B cell (primary cell): ENCODE data around the gene SUPT7L. TPM values are rescaled to one million over a fixed set of nuclear protein-coding genes. Genes with fewer than 3 reads are reported as not detected.

ENCODE experiments used
- ATAC-seq: fragments of 200-7000 bp; cut with Tn5 transposase; one replicate; pipeline ENCODE4 v1.10.0; 2021; ENCODE audit warnings: low read depth, mild to moderate bottlenecking, moderate number of reproducible peaks, moderate library complexity
- CTCF ChIA-PET: fragments of 350-600 bp; sonication (Branson Sonifier 250); formaldehyde crosslinking; loops from one replicate; lab custom pipeline; 2021; ENCODE audit warnings: antibody characterized with exemption, inconsistent platforms; lab: Charles Lee
- POLR2A ChIA-PET: fragments of 350-600 bp; sonication (Branson Sonifier 250); formaldehyde crosslinking; loops from one replicate; lab custom pipeline; 2021; ENCODE audit warnings: antibody characterized with exemption; lab: Charles Lee
- DNase-seq: peaks from one replicate; pipeline ENCODE4 v3.0.0; 2013
- H2AFZ ChIP-seq: 2 replicates; pipeline ENCODE4 v1.6.1; 2012; ENCODE audit warnings: mild to moderate bottlenecking, low read depth, low read length; ENCODE audit not compliant: insufficient read depth, poor library complexity, severe bottlenecking
- H3K27ac ChIP-seq, 2 donors: 1 replicate in 1 of 2; 2 replicates in 1 of 2; pipeline ENCODE4 v1.5.1; 2012 to 2013; ENCODE audit warnings: low read length in 2 of 2, mild to moderate bottlenecking in 2 of 2, moderate library complexity in 1 of 2
- H3K27me3 ChIP-seq, 4 experiments: fragments of 200-600 bp in 1 of 4; sonication (generic) in 1 of 4; replicated peaks in 1 of 4; 1 replicate in 2 of 4; 2 replicates in 2 of 4; pipeline versions ENCODE4 v1.6.1 to v1.7.0; 2013 to 2016; ENCODE audit warnings: low read length in 3 of 4, mild to moderate bottlenecking in 2 of 4, mixed read lengths in 1 of 4, moderate library complexity in 1 of 4; ENCODE audit not compliant: insufficient read depth in 4 of 4, control insufficient read depth in 3 of 4; ENCODE audit errors: control extremely low read depth in 1 of 4
- H3K36me3 ChIP-seq, 2 experiments: replicated peaks in 1 of 2; 1 replicate in 1 of 2; 2 replicates in 1 of 2; pipeline versions ENCODE4 v1.6.1 to v1.7.1; 2013; ENCODE audit warnings: low read length in 1 of 2; ENCODE audit not compliant: insufficient read depth in 2 of 2, control insufficient read depth in 1 of 2; ENCODE audit errors: control extremely low read depth in 1 of 2, extremely low read depth in 1 of 2
- H3K4me1 ChIP-seq, 2 donors: fragments of 200-600 bp in 1 of 2; sonication (generic) in 1 of 2; 1 replicate in 1 of 2; 2 replicates in 1 of 2; pipeline versions ENCODE4 v1.5.1 to v1.6.1; 2013 to 2017; ENCODE audit warnings: low read length in 2 of 2; ENCODE audit not compliant: control insufficient read depth in 2 of 2, insufficient read depth in 2 of 2
- H3K4me2 ChIP-seq: replicated peaks from 2 replicates; pipeline ENCODE3; 2012; ENCODE audit warnings: mild to moderate bottlenecking, low read depth, low read length; ENCODE audit not compliant: poor library complexity, severe bottlenecking
- H3K4me3 ChIP-seq, 5 experiments: fragments of 200-600 bp in 1 of 5; sonication (generic) in 1 of 5; 1 replicate in 3 of 5; 2 replicates in 2 of 5; pipeline versions ENCODE4 v1.5.1 to v1.7.0; 2011 to 2016; ENCODE audit warnings: low read length in 4 of 5, mild to moderate bottlenecking in 4 of 5, low read depth in 2 of 5, control low read depth in 1 of 5, moderate library complexity in 1 of 5; ENCODE audit not compliant: insufficient read depth in 1 of 5; ENCODE audit errors: control extremely low read depth in 1 of 5, extremely low read depth in 1 of 5
- H3K79me2 ChIP-seq: fragments of 200-600 bp; sonication (generic); one replicate; pipeline ENCODE4 v1.6.0; 2016; ENCODE audit warnings: low read length; ENCODE audit not compliant: control insufficient read depth, insufficient read depth
- H3K9ac ChIP-seq: fragments of 200-600 bp; sonication (generic); 2 replicates; pipeline ENCODE4 v1.6.1; 2017; ENCODE audit warnings: mild to moderate bottlenecking, low read length, moderate library complexity
- H3K9me3 ChIP-seq, 3 donors: one replicate each; pipeline versions ENCODE4 v1.6.1 to v1.7.1; 2013; ENCODE audit warnings: low read length in 2 of 3; ENCODE audit not compliant: control insufficient read depth in 2 of 3, insufficient read depth in 1 of 3; ENCODE audit errors: control extremely low read depth in 1 of 3
- H4K20me1 ChIP-seq: 2 replicates; pipeline ENCODE4 v1.6.0; 2012; ENCODE audit warnings: mild to moderate bottlenecking, low read length; ENCODE audit not compliant: insufficient read depth, control insufficient read depth, poor library complexity, severe bottlenecking
- H3K27ac Mint-ChIP-seq: one replicate; pipeline ENCODE4 v1.8.0; 2021; ENCODE audit warnings: mixed read lengths
- H3K27me3 Mint-ChIP-seq: one replicate; pipeline ENCODE4 v1.8.0; 2021; ENCODE audit warnings: mixed read lengths
- H3K4me1 Mint-ChIP-seq: one replicate; pipeline ENCODE4 v1.8.0; 2021; ENCODE audit warnings: mixed read lengths
- H3K4me3 Mint-ChIP-seq: one replicate; pipeline ENCODE4 v1.8.0; 2021; ENCODE audit warnings: mixed read lengths
- H3K9me3 Mint-ChIP-seq: one replicate; pipeline ENCODE4 v1.8.0; 2022; ENCODE audit warnings: mixed read lengths; ENCODE audit not compliant: insufficient read depth
- EZH2 ChIP-seq: IDR thresholded peaks from 2 replicates; pipeline ENCODE4 v1.6.1; 2012; ENCODE audit warnings: borderline replicate concordance, low read depth, mild to moderate bottlenecking, moderate library complexity, low read length; ENCODE audit not compliant: insufficient read depth, poor library complexity, severe bottlenecking
- WGBS: methylation state at CpG from one replicate; pipeline ENCODE4 v1.1.5; 2013; ENCODE audit warnings: missing lambda C conversion rate; ENCODE audit not compliant: insufficient coverage; 5-methylcytosine and 5-hydroxymethylcytosine counted together
- intact Hi-C: fragments of 100-400 bp; cut with micrococcal nuclease; formaldehyde crosslinking; loops from one replicate; pipeline ENCODE4 v1.10.0; 2022
- polyA minus RNA-seq: library from RNA; depleted of rRNA, polyadenylated mRNA; stranded (reverse); fragments of >200 nt; gene quantifications from 2 replicates; pipeline ENCODE4 v1.2.3, GENCODE V29; 2012
- polyA plus RNA-seq: library from polyadenylated mRNA; depleted of rRNA; stranded (reverse); fragments of >200 nt; gene quantifications from 2 replicates; pipeline ENCODE4 v1.2.3, GENCODE V29; 2012
- total RNA-seq, 2 donors: library from RNA; stranded (reverse); fragments of 120-200 nt in 1 of 2; gene quantifications; 1 replicate in 1 of 2; 2 replicates in 1 of 2; pipeline versions ENCODE4 v1.2.3 to v1.2.4, GENCODE V29; 2013 to 2022
- TF ChIP-seq, protein P1 (sequence below): fragments of 200-600 bp; IDR thresholded peaks from one replicate; pipeline ENCODE4 v1.8.0; 2022; ENCODE audit warnings: antibody characterized with exemption, mild to moderate bottlenecking

Gene SUPT7L, protein sequence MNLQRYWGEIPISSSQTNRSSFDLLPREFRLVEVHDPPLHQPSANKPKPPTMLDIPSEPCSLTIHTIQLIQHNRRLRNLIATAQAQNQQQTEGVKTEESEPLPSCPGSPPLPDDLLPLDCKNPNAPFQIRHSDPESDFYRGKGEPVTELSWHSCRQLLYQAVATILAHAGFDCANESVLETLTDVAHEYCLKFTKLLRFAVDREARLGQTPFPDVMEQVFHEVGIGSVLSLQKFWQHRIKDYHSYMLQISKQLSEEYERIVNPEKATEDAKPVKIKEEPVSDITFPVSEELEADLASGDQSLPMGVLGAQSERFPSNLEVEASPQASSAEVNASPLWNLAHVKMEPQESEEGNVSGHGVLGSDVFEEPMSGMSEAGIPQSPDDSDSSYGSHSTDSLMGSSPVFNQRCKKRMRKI
- total RNA-seq (40.2 and 40.7 TPM in 2 replicates), polyA plus RNA-seq (42.4 and 56.9 TPM in 2 replicates), polyA minus RNA-seq (40.6 and 54.4 TPM in 2 replicates)
- total RNA-seq (2013), result 29.8 TPM

GRCh38 chr2:27663285-27664153, at the start of gene SUPT7L, which contains the start of gene SLC4A1AP:
TSS of gene SUPT7L (minus strand) at chr2:27663614. CDS start at chr2:27662192, 1,422 bp downstream.
TSS of gene SLC4A1AP (plus strand) at chr2:27663889. CDS start at chr2:27663915, 26 bp downstream.
- peak within 1 kb of the TSS; percentile 99 for H3K27ac Mint-ChIP-seq
- Histone ChIP-seq H3K27me3 (no peaks in the 10 kb centered on the region), H3K79me2 (peaks cover 42% of the 10 kb centered on the region), H2AFZ (peak within 1 kb of the TSS; percentile 99), H3K9me3 (peaks cover 0 to 3% (median 0%) of the 10 kb centered on the region in 3 donors), H3K27ac (peak within 1 kb of the TSS; percentile 75 to 99), H3K4me1 (peaks cover 19 to 23% of the 10 kb centered on the region in 2 donors), H3K4me3 (peak within 1 kb of the TSS; percentile 75 to 100 (median 97)), H3K36me3 (peaks cover 4 to 42% of the 10 kb centered on the region in 2 experiments), H3K9ac (peak within 1 kb of the TSS; percentile 98), H3K4me2 (peak within 1 kb of the TSS; percentile 96), H4K20me1 (no peaks in the 10 kb centered on the region)
- TF ChIP-seq EZH2, result no peak
- TF ChIP-seq, protein P1, sequence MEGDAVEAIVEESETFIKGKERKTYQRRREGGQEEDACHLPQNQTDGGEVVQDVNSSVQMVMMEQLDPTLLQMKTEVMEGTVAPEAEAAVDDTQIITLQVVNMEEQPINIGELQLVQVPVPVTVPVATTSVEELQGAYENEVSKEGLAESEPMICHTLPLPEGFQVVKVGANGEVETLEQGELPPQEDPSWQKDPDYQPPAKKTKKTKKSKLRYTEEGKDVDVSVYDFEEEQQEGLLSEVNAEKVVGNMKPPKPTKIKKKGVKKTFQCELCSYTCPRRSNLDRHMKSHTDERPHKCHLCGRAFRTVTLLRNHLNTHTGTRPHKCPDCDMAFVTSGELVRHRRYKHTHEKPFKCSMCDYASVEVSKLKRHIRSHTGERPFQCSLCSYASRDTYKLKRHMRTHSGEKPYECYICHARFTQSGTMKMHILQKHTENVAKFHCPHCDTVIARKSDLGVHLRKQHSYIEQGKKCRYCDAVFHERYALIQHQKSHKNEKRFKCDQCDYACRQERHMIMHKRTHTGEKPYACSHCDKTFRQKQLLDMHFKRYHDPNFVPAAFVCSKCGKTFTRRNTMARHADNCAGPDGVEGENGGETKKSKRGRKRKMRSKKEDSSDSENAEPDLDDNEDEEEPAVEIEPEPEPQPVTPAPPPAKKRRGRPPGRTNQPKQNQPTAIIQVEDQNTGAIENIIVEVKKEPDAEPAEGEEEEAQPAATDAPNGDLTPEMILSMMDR, result no peak
- ChIA-PET CTCF (interaction anchor here (0.7 to 2.3 kb wide), 4 partner anchors 8 to 1088 kb away, joined by 3 to 22 read pairs (median 4); partner anchors contain the start of genes PPP1CB and SNX17), POLR2A (interaction anchor here (0.6 to 1.6 kb wide), 4 partner anchors 35 to 1372 kb away, joined by 4 to 7 read pairs (median 5); partner anchors contain the start of genes CCDC121, GPN1 and SNX17)
- intact Hi-C loops, result loop anchor here (1.0 to 10.0 kb wide), 7 partner anchors 19 to 293 kb away; partner anchors contain the start of genes CCDC121, EIF2B4, GPN1 and IFT172
- no peaks in the 10 kb centered on the region for H3K9me3 Mint-ChIP-seq
- WGBS, result under 1% methylated on average over 54 of the region's 56 CpGs
- H3K4me1 Mint-ChIP-seq, result peaks cover 42% of the 10 kb centered on the region
- no peaks in the 10 kb centered on the region for H3K27me3 Mint-ChIP-seq
- peak; percentile 80 for ATAC-seq
- peak within 1 kb of the TSS; percentile 99 for H3K4me3 Mint-ChIP-seq
- peak; percentile 94 for DNase-seq
